H1 (cell line): ENCODE data around the gene MRPL41. TPM values are rescaled to one million over a fixed set of nuclear protein-coding genes. Genes with fewer than 3 reads are reported as not detected.

Experiments used
- CHD1 ChIP-seq: IDR thresholded peaks from 2 replicates; pipeline ENCODE4 v1.6.1; 2012; ENCODE audit warnings: low read depth, low read length, improper control_type of control experiment
- EP300 ChIP-seq, 2 experiments: IDR thresholded peaks; 1 replicate in 1 of 2; 2 replicates in 1 of 2; pipeline ENCODE4 v1.6.1; 2011 to 2012; ENCODE audit warnings: low read depth in 2 of 2, low read length in 2 of 2, mild to moderate bottlenecking in 2 of 2, borderline replicate concordance in 1 of 2, inconsistent platforms in 1 of 2, moderate library complexity in 1 of 2
- NANOG ChIP-seq: IDR thresholded peaks from 2 replicates; pipeline ENCODE4 v1.6.1; 2011; ENCODE audit warnings: low read length, low read depth, mild to moderate bottlenecking, inconsistent platforms; ENCODE audit not compliant: insufficient read depth, poor library complexity, severe bottlenecking
- POLR2A ChIP-seq, 2 experiments: IDR thresholded peaks; 1 replicate in 1 of 2; 2 replicates in 1 of 2; pipeline ENCODE4 v1.6.1; 2011; ENCODE audit warnings: low read depth in 2 of 2, low read length in 2 of 2, mild to moderate bottlenecking in 2 of 2; ENCODE audit errors: control extremely low read depth in 1 of 2
- SP2 ChIP-seq: IDR thresholded peaks from 2 replicates; pipeline ENCODE4 v1.6.1; 2012; ENCODE audit warnings: mild to moderate bottlenecking, low read length, inconsistent platforms
- TCF12 ChIP-seq: IDR thresholded peaks from 2 replicates; pipeline ENCODE4 v1.6.1; 2011; ENCODE audit warnings: low read depth, mild to moderate bottlenecking, low read length
- polyA plus RNA-seq, 7 experiments: library from polyadenylated mRNA; depleted of rRNA in 3 of 7; stranded (reverse) in 5 of 7; unstranded in 2 of 7; fragments of >200 nt in 5 of 7; fragments of 200-250 nt in 2 of 7; gene quantifications; 1 replicate in 5 of 7; 2 replicates in 1 of 7; 4 replicates in 1 of 7; pipeline versions ENCODE4 v1.2.1 to v1.2.3, GENCODE V29; 2011 to 2013; ENCODE audit warnings: missing spikeins in 2 of 7, mixed read lengths in 2 of 7
- total RNA-seq: library from RNA; stranded (reverse); fragmentation: NEBNext Ultra II Directional; extraction: Animal tissue kit (Norgen Biotek cat#: 25700); gene quantifications from 2 replicates; pipeline ENCODE4 v1.2.1, GENCODE V29; 2021

Gene MRPL41
- total and polyA plus RNA-seq, 2 of the 8 experiments (the other 6 are each of a cell fraction or from before 2014, with no cell fraction given), result 47.2 to 58.1 TPM

DNA sequence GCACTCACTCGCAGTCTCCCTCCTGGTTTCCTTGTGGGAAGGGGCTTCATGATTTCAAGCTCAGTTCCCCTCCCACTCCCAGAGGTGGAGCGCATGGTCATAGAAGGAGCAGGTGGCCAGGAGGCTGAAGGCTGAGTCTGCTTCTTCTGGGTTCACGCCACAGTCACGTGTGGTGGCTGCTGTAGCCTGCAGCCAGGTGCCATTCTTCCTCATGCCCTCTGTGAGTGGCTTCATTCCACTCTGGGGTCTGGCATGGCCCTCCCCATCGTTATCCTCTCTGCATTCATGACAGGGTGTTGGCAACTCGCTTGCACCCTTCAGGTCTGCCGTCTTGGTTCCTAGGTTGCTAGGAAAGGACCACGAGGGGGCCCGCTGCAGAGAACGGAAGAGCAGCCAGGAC, 3.5 kb downstream of the MRPL41 start (continued):
- no peak for TF ChIP-seq SP2
- TF ChIP-seq EP300 (IDR thresholded peaks at IDR 0.05; ENCODE audit: borderline replicate concordance in 1 of 2, low read depth in 2 of 2, low read length in 2 of 2), result no peak
- no peak for TF ChIP-seq TCF12
- no peak for TF ChIP-seq CHD1
- no peak for TF ChIP-seq POLR2A (IDR thresholded peaks at IDR 0.05; ENCODE audit: control extremely low read depth in 1 of 2, low read depth in 2 of 2, low read length in 2 of 2)
- no peak for TF ChIP-seq NANOG
